Glutamatergic neuron (in vitro differentiated cells): ENCODE data around the gene ELMO1. TPM values are rescaled to one million over a fixed set of nuclear protein-coding genes. Genes with fewer than 3 reads are reported as not detected.

Experiments used
- DNase-seq: peaks from one replicate; pipeline ENCODE4 v3.0.0; 2022
- H3K27ac Mint-ChIP-seq: one replicate; pipeline ENCODE4 v1.8.0; 2020; ENCODE audit warnings: mild to moderate bottlenecking, mixed read lengths, inconsistent platforms; ENCODE audit not compliant: unreplicated experiment
- H3K27me3 Mint-ChIP-seq: one replicate; pipeline ENCODE4 v1.8.0; 2020; ENCODE audit warnings: mild to moderate bottlenecking, moderate library complexity, mixed read lengths, inconsistent platforms; ENCODE audit not compliant: unreplicated experiment
- H3K36me3 Mint-ChIP-seq: one replicate; pipeline ENCODE4 v1.8.0; 2020; ENCODE audit warnings: mild to moderate bottlenecking, mixed read lengths, inconsistent platforms; ENCODE audit not compliant: unreplicated experiment
- H3K4me1 Mint-ChIP-seq: one replicate; pipeline ENCODE4 v1.8.0; 2020; ENCODE audit warnings: mild to moderate bottlenecking, low read depth, mixed read lengths, inconsistent platforms; ENCODE audit not compliant: unreplicated experiment
- H3K4me3 Mint-ChIP-seq: one replicate; pipeline ENCODE4 v1.8.0; 2020; ENCODE audit warnings: mild to moderate bottlenecking, mixed read lengths, inconsistent platforms; ENCODE audit not compliant: unreplicated experiment
- H3K9me3 Mint-ChIP-seq: one replicate; pipeline ENCODE4 v1.8.0; 2020; ENCODE audit warnings: mild to moderate bottlenecking, moderate library complexity, mixed read lengths, inconsistent platforms; ENCODE audit not compliant: unreplicated experiment
- CTCF ChIP-seq: fragments of 200-600 bp; sonication (generic); IDR thresholded peaks from one replicate; pipeline ENCODE4 v1.5.0; 2021; ENCODE audit not compliant: partially characterized antibody, unreplicated experiment
- total RNA-seq: library from RNA; stranded (reverse); fragmentation: NEBNext Ultra II Directional; extraction: Animal tissue kit (Norgen Biotek cat#: 25700); gene quantifications from one replicate; pipeline ENCODE4 v1.2.1, GENCODE V29; 2021; ENCODE audit not compliant: unreplicated experiment

ELMO1 gene
- total RNA-seq, 1 donor from 2014 or later: 5.5 TPM

DNA sequence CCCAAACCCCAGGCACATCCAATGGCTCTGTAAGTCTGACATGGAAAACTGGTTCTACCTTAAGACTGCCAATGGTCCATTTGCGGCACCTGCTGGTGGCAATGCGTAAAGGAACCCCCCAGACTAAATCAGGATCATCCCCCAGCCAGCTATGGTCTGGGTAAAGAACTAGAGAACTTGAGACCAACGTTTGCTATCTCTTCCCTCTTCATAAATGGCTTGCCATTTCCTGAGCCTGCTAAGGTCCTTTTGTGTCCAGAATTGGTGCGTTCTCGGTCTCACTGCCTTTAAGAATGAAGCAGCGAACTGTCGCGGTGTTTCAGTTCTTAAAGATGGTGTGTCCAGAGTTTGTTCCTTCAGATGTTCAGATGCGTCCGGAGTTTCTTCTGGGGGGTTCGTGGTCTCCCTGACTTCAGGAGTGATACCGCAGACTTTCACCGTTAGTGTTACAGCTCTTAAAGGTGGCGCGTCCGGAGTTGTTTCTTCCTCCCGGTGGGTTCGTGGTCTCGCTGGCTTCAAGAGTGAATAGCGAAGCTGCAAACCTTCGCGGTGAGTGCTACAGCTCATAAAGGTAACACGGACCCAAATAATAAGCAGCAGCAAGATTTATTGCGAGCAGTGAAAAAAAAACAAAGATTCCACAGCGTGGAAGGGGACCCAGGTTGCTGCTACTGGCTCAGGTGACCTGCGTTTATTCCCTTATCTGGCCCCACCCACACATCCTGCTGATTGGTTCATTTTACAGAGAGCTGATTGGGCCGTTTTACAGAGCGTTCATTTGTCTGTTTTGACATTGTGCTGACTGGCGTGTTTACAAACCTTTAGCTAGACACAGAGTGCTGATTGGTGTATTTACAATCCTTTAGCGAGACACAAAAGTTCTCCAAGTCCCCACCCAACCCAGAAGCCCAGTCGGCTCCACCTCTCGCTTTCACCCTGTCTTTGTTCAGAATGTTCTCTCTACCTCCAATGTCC is 95.4 kb downstream of the ELMO1 start:
- Mint-ChIP-seq H3K4me3 (no peak overlapping the region), H3K4me1 (peaks cover 38% of the 10 kb centered on the region), H3K27me3 (no peaks in the 10 kb centered on the region), H3K36me3 (peaks cover 5% of the 10 kb centered on the region), H3K27ac (no peak overlapping the region), H3K9me3 (peaks cover 2% of the 10 kb centered on the region)
- TF ChIP-seq CTCF: no peak
- DNase-seq: peak; percentile 27

GRCh38 chr7:37352251-37352880 is 96.3 kb downstream of the ELMO1 start:
- DNase-seq: no peak
- Mint-ChIP-seq H3K36me3 (peaks cover 5% of the 10 kb centered on the region), H3K4me1 (peaks cover 30% of the 10 kb centered on the region), H3K27me3 (no peaks in the 10 kb centered on the region), H3K27ac (no peak overlapping the region), H3K4me3 (no peak overlapping the region), H3K9me3 (peaks cover 2% of the 10 kb centered on the region)
- no peak for TF ChIP-seq CTCF

GRCh38 chr7:37351716-37352115 is 96.9 kb downstream of the ELMO1 start:
- H3K27me3 Mint-ChIP-seq: no peaks in the 10 kb centered on the region
- H3K9me3 Mint-ChIP-seq: peaks cover 2% of the 10 kb centered on the region
- H3K36me3 Mint-ChIP-seq: peaks cover 5% of the 10 kb centered on the region
- H3K4me3 Mint-ChIP-seq: no peak overlapping the region
- TF ChIP-seq CTCF: no peak
- DNase-seq: no peak
- H3K27ac Mint-ChIP-seq: no peak overlapping the region
- H3K4me1 Mint-ChIP-seq: peaks cover 30% of the 10 kb centered on the region

DNA sequence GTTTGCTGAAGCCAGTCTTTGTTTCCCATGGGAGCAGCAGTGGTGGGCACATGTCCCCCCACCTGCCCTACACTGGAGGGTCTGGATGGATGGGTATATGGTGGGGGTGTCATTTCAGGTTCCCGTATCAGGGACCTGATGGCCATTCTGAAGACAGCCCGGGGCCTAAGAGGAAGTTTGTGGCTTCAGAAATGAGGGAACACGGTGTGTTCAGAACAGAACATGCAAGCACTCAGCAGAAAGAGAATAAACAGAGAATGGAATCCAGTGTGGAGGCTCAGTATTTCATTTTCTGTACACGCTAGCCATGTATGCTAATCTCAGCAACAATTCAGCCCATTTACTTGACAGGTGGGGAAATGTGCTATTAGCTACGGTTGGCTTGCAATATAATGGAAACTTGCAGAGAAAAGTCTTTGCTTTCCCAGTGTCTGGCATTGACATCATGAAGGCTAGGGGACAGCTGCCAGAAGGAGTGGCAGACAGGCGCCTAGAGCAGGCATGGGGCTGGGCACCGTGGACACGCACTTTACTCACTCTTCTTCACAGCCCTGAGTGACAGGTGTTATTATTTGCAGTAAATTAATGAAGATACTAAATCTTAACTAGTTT is 98.6 kb downstream of the ELMO1 start:
- no peak overlapping the region for H3K4me3 Mint-ChIP-seq
- no peak overlapping the region for H3K27ac Mint-ChIP-seq
- no peaks in the 10 kb centered on the region for H3K27me3 Mint-ChIP-seq
- no peak for DNase-seq
- H3K4me1 Mint-ChIP-seq: peaks cover 24% of the 10 kb centered on the region
- H3K9me3 Mint-ChIP-seq: peaks cover 4% of the 10 kb centered on the region
- H3K36me3 Mint-ChIP-seq: peaks cover 5% of the 10 kb centered on the region
- TF ChIP-seq CTCF: no peak

DNA sequence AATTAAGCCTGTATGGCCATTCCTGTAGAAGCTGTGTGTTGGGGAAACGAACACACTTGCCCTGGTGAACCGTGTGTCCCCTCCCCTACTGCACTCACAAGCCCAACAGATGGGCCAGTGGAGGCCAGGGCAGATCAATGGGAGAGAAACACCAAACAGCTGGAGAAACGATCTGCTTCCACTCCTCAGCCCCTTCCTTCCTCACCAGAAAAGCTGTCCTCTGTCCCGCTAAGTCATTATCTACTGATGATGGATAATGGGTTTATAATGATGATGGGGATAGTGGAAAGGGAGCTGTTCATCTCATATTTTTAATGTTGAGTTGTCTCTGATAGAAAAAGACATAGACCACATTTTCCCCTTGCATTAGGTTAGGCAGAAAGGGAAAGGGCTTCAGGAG is 99.7 kb downstream of the ELMO1 start:
- DNase-seq: peak; percentile 22
- Mint-ChIP-seq H3K36me3 (peaks cover 3% of the 10 kb centered on the region), H3K4me3 (no peak overlapping the region), H3K9me3 (peaks cover 4% of the 10 kb centered on the region), H3K4me1 (peaks cover 16% of the 10 kb centered on the region), H3K27me3 (no peaks in the 10 kb centered on the region), H3K27ac (no peak overlapping the region)
- no peak for TF ChIP-seq CTCF
